ENCODE results near the gene ARHGAP10. TPM values are rescaled to one million over a fixed set of nuclear protein-coding genes. Genes with fewer than 3 reads are reported as not detected.

Gene ARHGAP10
- total RNA-seq, 1 experiment from 2014 or later, result 11.7 TPM

- ChIA-PET CTCF (no interaction called here), POLR2A (no interaction called here)
- no peak for ATAC-seq
- no TSS peak for BruUV-seq (replicated peaks)
- DNase-seq (ENCODE audit: low read depth, low spot score), result no peak
- intact Hi-C loops (cut with micrococcal nuclease; ENCODE audit: unreplicated experiment) (no loop called here), in situ Hi-C loops (cut with HindIII; ENCODE audit: low pct_unique_long_range_greater_than_20kb, low sequenced_read_pairs) (no loop called here)
- no peaks in the 10 kb centered on the region for H3K36me3 ChIP-seq (ENCODE audit: control insufficient read depth, insufficient read depth, low read length)
- no peaks in the 10 kb centered on the region for H3K9me3 ChIP-seq (ENCODE audit: control insufficient read depth, insufficient read depth, low read depth, low read length)
- H3K4me1 ChIP-seq (ENCODE audit: control insufficient read depth, insufficient read depth, low read length), result no peaks in the 10 kb centered on the region
- TF ChIP-seq POLR2AphosphoS5 (IDR thresholded peaks at IDR 0.05; ENCODE audit: low read depth, low read length), result no peak
- TF ChIP-seq SIN3A (IDR thresholded peaks at IDR 0.05; ENCODE audit: borderline replicate concordance, insufficient read depth, low read depth, low read length), result no peak
- TF ChIP-seq REST (IDR thresholded peaks at IDR 0.05; ENCODE audit: insufficient read depth in 1 of 2, low read depth in 2 of 2, low read length in 1 of 2), result no peak
- no peak for TF ChIP-seq TCF7L2 (IDR thresholded peaks at IDR 0.05; ENCODE audit: low read depth, low read length)
- no peak for TF ChIP-seq CTCF (IDR thresholded peaks at IDR 0.05)
- H3K27ac ChIP-seq (ENCODE audit: low read length), result no peak overlapping the region
- H3K4me3 ChIP-seq (ENCODE audit: low read depth in 2 of 2, low read length in 2 of 2), result no peak overlapping the region
- no peaks in the 10 kb centered on the region for H3K27me3 ChIP-seq (ENCODE audit: control insufficient read depth, insufficient read depth, low read length)
Measured at GRCh38 chr4:148069895-148070178, 337.9 kb downstream of the ARHGAP10 start.

GRCh38 chr4:148071009-148071408 lies 339.1 kb downstream of the ARHGAP10 start:
- Histone ChIP-seq H3K27me3 (ENCODE audit: control insufficient read depth, insufficient read depth, low read length) (no peaks in the 10 kb centered on the region), H3K36me3 (ENCODE audit: control insufficient read depth, insufficient read depth, low read length) (no peaks in the 10 kb centered on the region), H3K4me1 (ENCODE audit: control insufficient read depth, insufficient read depth, low read length) (no peaks in the 10 kb centered on the region), H3K27ac (ENCODE audit: low read length) (no peak overlapping the region), H3K4me3 (ENCODE audit: low read depth in 2 of 2, low read length in 2 of 2) (no peak overlapping the region), H3K9me3 (ENCODE audit: control insufficient read depth, insufficient read depth, low read depth, low read length) (no peaks in the 10 kb centered on the region)
- no peak for TF ChIP-seq REST (IDR thresholded peaks at IDR 0.05; ENCODE audit: insufficient read depth in 1 of 2, low read depth in 2 of 2, low read length in 1 of 2)
- TF ChIP-seq TCF7L2 (IDR thresholded peaks at IDR 0.05; ENCODE audit: low read depth, low read length), result no peak
- no peak for TF ChIP-seq SIN3A (IDR thresholded peaks at IDR 0.05; ENCODE audit: borderline replicate concordance, insufficient read depth, low read depth, low read length)
- TF ChIP-seq POLR2AphosphoS5 (IDR thresholded peaks at IDR 0.05; ENCODE audit: low read depth, low read length), result no peak
- no peak for TF ChIP-seq CTCF (IDR thresholded peaks at IDR 0.05)
- in situ Hi-C loops (cut with HindIII; ENCODE audit: low pct_unique_long_range_greater_than_20kb, low sequenced_read_pairs) (no loop called here), intact Hi-C loops (cut with micrococcal nuclease; ENCODE audit: unreplicated experiment) (no loop called here)
- ATAC-seq (no peak), DNase-seq (ENCODE audit: low read depth, low spot score) (no peak)
- no TSS peak for BruUV-seq (replicated peaks)
- ChIA-PET CTCF (no interaction called here), POLR2A (no interaction called here)

All from Panc1 (cell line).